NCI-H1694 (cell line): Measurements from ENCODE around the gene ATP2C2.
"Not testable (repeated sequence)": the region's sequence is repeated elsewhere in the genome, so short reads cannot be mapped to it uniquely, and the experiment has no call there.

ENCODE experiments used
- DNase-seq: peaks from one replicate; lab custom pipeline; 2025; lab: John Stamatoyannopoulos, UW

Gene ATP2C2, protein sequence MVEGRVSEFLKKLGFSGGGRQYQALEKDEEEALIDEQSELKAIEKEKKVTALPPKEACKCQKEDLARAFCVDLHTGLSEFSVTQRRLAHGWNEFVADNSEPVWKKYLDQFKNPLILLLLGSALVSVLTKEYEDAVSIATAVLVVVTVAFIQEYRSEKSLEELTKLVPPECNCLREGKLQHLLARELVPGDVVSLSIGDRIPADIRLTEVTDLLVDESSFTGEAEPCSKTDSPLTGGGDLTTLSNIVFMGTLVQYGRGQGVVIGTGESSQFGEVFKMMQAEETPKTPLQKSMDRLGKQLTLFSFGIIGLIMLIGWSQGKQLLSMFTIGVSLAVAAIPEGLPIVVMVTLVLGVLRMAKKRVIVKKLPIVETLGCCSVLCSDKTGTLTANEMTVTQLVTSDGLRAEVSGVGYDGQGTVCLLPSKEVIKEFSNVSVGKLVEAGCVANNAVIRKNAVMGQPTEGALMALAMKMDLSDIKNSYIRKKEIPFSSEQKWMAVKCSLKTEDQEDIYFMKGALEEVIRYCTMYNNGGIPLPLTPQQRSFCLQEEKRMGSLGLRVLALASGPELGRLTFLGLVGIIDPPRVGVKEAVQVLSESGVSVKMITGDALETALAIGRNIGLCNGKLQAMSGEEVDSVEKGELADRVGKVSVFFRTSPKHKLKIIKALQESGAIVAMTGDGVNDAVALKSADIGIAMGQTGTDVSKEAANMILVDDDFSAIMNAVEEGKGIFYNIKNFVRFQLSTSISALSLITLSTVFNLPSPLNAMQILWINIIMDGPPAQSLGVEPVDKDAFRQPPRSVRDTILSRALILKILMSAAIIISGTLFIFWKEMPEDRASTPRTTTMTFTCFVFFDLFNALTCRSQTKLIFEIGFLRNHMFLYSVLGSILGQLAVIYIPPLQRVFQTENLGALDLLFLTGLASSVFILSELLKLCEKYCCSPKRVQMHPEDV

DNA sequence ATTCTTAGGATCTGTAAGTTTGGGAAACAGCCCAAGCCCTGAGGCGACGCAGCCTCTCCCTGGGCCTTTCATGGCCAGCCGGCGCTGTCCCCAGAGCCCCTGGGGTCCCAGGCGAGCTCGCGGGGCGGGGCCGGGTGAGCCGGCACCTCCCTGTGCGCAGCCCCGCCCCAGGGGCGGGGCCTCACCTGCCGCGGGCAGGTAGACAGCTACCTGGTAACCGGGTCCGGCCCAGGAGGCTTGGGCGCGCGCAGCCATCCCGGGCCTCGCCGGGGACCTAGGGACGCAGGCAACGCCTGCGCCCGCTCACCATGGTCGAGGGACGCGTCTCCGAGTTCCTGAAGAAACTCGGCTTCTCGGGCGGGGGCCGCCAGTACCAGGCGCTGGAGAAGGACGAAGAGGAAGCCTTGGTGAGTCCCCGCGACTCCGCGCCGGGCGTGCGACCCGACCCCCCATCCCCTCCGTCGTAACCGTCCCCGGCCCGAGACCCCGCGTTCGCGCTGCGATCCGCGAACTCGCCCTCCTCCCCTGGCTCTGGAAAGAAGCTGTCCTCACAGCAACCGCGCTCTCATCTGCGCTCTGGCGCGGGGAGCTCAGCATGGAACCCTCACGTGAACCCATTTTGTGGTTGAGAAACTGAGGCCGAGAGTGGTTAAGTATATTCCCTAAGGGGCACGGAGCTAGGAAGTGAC is at the start of gene ATP2C2:
TSS of gene ATP2C2 (plus strand) at position 231 of the 689 bp plus-strand sequence. CDS start at position 309, 78 bp downstream.
- no peak for DNase-seq

DNA sequence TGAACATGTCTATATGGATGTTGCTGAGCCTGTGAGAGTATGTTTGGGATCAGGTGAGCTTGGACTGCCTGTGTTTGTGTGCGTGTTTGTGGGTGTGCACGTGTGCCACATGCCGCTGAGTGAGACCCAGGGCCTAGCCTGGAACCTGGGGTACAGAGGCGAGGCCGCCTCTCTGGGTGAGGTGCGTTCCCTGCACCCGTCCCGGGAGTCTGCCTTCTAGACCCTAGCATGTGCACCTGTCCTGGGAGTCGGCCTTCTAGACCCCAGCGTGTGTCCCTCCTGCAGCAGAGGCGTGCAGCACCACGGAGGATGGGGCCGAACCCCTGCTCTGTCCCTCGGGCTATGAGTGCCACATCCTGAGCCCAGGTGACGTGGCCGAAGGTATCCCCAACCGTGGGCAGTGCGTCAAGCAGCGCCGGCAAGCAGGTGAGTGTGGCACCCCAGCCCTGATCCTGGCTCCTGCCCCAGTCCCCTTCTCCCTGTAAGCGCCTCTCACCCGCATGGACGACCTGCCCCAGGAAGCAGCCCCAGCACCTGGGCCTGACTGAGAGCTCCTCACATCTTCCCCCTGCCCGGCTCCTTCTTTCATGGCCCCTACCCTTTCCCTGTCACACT is 49.1 kb upstream of the ATP2C2 start:
- DNase-seq, result no peak

DNA sequence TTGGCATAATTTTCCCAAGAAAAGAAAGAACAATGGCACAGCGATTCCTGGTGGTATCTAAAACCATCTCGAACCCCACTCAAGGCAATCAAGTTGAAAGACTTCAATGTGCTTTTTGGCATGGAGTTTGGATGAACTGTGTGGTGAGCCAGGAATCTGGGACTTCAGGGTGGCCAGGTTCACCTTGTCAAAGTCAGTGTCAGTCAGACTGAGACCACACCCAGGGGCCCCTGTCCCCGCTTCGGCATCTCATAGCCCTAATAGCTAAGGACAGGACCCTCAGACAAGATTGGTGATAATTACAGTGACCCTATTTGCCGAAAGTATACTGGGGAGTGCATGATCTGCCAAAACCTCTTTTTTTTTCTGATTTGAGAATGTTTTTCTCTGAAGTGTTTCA is 47.8 kb upstream of the ATP2C2 start:
- no peak for DNase-seq

DNA sequence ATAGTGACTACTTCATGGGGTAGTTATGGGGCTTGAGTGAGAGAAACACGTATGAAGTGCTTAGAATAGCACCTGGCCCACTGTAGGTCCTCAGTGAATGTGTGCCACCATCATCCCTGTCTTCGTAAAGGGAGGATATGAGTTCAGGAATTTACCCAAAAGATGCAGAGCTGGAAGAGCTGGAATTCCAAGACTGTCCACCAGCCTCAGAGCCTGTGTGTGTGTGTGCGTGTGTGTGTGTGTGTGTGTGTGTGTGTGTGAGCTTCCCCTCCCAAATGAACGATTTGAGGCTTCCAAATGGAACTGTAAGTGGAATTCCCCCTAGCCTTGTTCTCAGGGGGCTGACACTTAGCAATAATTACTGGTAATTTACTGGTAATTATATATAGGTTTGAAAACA is 46.4 kb upstream of the ATP2C2 start:
- no peak for DNase-seq

DNA sequence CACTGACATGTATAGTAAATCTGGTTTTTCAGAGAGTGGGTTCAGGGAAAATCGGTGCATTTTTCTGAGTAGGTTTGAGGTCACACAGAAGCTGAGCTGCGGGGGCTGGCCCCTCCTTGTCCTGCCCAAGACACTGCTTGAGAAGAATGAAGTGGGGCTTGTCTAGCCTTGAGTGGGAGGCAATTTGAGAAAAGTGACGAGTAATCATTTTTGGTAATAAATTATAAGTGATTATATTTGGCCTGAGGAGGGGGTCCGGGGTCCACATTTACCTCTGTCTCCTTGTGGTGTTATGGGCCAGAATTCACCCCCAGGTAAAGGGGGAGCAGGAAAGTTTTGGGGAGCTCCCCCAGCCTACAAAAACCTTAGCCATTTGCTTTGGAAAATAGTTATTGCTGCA is 45.6 kb upstream of the ATP2C2 start:
- no peak for DNase-seq

DNA sequence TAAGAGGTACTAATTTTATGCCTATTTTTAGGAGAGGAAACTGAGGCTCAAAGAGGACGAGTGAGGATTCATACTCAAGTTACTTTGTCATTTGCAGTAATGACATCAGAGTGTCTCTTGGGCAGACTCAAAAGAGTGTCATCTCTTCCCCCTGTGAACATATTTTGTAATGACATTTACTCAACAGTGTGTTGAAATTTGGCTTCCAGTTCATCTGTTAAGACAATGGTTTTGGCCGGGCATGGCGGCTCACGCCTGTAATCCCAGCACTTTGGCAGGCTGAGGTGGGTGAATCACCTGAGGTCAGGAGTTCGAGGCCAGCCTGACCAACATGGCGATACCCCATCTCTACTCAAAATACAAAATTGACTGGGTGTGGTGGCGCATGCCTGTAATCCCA is 44.7 kb upstream of the ATP2C2 start:
- DNase-seq, result no peak

DNA sequence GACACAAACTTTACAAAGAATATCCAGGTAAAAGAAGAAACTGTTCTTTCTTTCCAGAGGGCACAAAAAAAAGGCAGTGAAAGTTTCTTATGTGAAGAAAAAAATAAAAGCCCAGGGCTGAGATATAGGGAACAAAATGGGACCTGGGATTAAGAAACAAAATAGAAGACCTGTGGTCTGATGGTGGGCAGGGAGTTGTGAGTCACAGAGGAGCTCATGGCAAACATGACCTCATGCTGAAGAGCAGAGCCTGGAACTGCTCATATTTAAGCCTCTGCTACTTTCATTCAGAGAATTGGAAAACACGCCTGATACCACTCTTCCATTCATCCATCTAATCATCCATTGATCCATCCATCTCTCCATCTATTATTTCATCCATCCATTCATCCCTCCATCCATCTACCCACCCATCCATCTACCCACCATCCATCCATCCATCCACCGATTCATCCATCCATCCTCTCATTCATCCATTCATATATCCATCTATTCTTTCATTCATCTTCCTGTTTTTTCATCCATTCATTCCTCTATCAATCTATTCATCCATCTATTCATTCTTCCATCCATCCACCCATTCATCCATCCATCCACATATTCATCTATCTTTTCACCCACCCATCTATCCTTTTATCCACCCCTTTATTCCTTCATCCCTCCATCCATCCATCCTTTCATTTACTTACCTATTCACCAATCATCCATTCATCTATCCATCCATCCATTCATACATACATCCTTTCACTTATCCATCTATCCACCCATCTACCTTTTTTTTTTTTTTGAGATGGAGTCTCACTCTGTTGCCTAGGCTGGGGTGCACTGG is 43.7 kb upstream of the ATP2C2 start:
- no peak for DNase-seq

DNA sequence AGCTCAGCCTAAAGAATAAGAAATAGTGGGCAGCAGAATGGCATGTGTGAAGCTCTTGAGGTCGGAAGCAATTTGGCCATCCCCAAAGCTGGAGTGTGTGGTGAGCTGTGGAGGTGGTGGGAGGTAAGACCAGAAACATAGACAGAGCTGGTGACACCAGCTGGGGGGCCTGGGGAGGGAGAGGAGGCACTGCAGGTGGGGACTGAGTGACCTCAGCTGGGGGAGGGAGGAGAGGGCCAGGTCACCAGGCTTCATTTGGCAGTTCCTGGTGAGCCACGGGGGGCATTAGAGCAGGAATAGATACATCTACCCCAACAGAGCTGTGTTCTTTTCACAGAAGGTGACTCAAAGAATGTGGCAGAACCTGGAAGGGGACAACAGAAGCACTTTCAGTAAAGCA is 41.8 kb upstream of the ATP2C2 start:
- no peak for DNase-seq

DNA sequence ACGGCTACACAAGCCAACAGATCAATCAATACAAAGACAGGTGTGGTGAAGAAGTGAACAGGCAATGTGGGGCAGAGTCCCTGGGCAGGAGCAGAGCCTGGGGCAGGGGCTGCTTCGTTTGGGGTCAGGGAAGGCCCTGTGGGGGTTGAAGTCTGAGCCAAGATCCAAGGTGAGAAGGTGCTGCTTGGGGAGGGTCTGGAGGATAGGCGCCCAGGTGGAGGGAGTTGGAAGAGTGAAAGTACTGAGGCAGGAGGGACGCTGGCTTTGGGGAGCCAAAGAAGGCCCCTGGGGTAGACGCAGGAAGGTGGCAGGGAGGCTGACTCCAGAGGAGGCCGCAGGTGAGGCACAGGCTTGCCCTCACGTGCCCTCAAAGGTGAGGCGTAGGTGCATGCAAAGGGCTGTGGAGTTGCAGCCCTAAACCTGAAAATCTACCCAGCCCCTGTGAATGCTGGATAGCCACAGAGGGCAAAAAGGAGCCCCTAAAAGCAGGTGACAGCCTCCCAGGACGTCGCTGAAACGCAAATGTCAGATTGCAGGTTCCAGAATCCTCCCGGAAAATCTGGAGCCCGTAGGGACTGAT is 40.3 kb upstream of the ATP2C2 start:
- no peak for DNase-seq

DNA sequence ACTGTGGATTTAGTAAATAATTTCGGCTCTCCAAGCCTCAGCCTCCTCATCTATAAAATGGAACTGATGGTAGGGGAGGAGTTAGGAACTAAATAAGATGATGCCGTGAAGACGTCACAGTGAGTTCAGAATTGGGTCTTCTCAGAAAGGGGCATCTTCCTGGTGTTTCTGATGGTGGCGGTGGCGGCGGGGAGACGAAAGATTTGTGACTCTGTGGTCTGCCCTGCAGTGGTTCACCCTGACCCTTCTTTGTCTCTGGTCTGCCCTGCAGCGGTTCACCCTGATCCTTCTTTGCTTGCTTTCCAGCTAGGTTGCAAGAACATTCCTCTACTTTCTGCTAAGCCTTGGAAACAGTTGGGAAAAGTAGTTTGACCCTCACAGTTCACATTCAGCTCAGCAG is 39.3 kb upstream of the ATP2C2 start:
- no peak for DNase-seq

DNA sequence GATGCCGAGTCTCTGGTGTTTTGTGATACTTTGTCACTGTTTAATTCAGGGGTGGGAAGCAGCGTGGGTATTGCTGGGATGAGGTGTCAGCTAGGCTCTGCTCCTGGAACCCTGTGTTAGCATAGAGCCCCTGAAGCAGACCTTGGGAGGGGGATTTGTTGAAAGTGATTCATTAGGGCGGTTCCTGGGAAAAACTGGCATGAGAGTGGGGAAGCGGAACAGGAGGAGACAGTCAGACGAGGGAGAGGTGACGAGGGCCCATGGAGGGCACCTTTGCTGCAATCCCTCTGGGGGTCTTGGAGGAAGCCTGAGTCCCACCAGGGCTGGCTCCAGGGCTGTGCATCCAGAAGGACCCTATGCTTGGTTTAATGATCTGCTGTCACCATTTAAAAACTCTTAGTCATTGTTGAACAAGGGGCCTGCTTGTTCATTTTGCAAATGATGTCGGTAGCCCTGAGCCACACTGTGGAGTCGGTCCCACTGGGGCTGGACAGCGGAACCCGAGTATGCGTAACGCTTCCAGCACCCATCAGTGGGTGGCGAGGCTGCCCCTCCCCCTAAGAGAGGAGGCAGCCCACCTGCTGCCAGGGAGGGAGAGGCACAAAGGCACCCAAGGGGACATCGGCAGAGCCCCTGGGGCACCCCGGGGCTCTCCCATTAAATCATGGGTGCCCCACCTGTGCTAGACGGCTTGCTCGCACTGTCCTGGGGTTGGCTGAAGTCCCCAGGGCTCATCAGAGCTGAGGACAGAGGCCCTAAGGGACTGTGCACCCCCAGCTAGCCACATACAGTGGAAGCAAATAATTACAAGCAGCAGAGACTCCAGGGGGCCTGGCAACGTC is 38.3 kb upstream of the ATP2C2 start:
- DNase-seq, result no peak

DNA sequence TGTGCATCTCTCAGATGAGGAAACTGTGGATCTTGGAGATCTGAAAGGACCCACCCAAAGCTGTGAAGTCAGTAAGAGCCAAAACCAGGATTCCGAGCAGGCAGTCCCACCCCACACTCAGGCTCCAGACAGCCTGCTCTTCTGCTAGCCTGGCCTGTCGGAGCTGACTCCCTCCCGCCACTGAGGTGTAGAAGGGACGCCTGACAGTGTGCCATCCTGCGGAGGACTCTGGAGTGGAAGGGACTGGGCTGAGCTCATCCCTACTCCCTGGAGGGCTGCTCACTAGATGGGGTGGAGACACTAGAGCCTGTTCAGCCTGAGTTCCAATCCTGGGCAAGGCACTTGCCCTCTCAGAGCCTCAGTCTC is 37.7 kb upstream of the ATP2C2 start:
- no peak for DNase-seq

DNA sequence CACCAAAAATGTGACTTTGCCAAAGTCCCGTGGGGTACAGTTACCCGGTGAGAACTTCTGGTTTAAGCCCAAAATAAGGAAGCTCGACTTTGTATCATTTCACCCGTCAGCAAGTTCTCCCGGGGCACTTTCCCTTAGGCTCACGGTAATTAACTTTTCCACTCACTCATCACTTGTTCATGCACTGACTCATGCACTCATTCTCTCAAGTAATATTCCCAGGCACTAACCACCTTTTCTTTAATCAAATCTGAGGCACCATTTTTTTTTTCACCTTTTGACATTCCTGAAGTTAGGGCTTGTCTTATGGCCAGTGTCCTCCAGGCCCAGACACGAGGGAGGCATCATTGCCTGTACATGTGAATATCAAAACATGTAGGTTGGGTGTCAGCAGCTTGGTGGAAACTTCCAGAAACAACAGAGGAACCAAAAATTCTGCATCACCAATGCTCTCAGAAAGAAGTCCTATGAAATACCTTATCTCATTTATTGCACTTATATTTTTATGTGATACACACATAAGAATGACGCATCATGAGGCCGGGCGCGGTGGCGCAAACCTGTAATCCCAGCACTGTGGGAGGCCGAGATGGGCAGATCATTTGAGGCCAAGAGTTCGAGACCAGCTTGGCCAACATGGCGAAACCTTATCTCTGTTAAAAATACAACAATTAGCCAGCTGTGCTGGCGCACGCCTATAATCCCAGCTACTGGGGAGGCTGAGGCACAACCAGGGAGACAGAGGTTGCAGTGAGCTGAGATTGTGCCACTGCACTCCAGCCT is 36.1 kb upstream of the ATP2C2 start:
- DNase-seq, result no peak

DNA sequence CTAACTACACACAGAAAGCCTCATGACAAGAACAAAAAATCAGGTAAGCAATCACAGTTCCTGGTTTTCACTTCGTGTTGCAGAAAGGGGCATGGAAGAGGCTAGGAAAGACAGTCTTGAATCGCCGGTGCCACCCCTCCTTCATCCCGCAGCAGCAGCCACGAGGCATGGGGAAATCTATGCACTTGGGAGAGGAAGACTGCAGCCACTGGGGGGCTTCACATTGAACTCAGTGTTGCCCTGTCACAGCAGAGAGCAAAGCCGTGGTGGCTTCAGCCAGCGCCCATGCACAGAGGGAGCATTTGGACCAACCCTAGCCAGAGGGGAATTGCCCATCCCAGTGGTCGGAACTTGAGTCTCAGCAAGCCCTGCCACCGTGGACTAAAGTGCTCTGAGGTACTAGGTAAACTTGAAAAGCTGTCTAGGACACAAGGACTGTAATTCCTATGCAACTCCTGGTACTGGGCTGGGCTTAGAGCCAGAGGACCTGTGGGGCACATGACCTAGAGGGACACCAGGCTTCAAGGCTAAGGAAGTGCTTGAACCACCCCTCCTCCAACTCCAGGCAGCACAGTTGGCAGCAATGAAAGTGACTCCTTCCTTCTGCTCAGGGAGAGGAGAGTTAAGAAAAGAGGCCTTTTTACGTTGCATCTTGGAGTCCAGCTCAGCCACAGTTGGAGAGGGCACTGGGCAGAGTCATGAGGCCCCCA is 35.2 kb upstream of the ATP2C2 start:
- DNase-seq, result no peak

DNA sequence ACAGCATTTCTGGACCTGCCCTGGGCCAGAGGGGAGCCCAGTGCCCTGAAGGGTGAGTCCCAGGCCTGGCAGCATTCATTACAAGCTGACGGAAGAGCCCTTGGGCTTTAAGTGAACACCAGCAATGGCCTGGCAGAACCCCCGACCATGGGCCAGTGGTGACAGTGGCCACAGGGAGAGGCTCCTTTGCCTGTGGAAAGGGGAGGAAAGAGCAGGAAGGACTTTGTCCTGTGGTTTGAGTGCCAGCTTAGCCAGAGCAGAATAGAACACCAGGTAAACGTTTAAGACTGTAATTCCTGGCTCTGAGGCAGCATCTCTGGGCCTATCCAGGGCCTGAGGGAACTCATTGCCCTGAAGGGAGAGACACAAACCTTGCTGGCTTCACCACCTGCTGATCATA is 34.3 kb upstream of the ATP2C2 start:
- no peak for DNase-seq

DNA sequence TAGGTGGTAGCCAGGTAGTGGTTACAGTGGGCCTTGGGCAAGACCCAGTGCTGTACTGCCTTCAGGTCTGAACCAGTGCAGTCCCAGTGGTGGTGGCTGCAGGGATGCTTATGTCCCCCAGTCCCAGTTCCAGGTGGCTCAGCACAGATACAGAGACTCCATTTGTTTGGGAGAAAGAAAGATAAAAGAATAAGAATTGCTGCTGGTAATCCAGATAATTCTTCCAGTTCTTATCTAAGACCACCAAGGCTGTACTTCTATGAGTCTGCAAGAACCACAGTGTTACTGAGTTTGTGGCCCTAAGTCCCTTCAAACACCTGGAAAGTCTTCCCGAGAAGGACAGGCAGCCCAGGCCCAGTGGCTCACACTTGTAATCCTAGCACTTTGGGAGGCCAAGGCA is 33.9 kb upstream of the ATP2C2 start:
- no peak for DNase-seq

DNA sequence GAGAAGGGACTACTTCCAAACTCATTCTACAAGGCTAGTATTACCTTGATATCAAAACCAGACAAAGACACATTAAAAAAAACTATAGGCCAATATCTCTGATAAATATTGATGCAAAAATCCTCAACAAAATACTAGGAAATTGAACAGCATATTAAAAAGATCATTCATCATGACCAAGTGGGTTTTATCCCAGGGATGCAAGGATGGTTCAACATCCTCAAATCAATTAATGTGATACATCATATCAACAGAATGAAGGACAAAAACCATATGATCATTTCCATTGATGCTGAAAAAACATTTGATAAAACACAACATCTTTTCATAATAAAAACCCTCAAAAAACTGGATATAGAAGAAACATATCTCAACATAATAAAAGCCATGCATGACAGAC is 31.1 kb upstream of the ATP2C2 start:
- DNase-seq, result not testable (repeated sequence)

DNA sequence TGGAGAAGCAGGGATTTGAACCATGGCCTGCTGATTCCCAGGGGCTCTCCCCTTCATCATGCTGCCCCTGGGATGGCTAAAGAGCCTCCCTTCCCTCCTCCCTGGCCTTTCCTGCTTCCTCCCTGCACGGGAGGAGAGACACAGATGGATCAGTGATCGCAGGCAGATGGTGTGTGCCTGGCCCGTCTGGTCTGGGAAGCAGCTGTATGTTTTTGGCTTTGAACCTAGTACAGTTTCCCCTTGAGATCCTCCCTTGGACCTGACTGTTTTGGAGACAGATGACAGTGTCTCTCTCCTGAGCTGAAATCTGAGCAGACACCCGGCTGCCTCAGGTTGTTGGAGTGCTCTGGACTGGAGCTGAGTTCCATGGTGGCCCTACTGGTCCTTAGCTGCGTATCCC is 29.0 kb upstream of the ATP2C2 start:
- DNase-seq, result peak; percentile 84
